ENCODE results near the gene CBX7.

Gene CBX7

GRCh38 chr22:39095971-39096370 is 56.5 kb downstream of the CBX7 start:
- TF ChIP-seq CTCF (IDR thresholded peaks at IDR 0.05; ENCODE audit: low read depth, low read length), result no peak

GRCh38 chr22:39094717-39095389 is 57.6 kb downstream of the CBX7 start:
- no peak for TF ChIP-seq CTCF (IDR thresholded peaks at IDR 0.05; ENCODE audit: low read depth, low read length)
- no peak overlapping the region for H3K4me3 ChIP-seq (ENCODE audit: low read depth, low read length)

More at GRCh38 chr22:39095971-39096370, 56.5 kb downstream of the CBX7 start:
- H3K4me3 ChIP-seq (ENCODE audit: low read depth, low read length), result no peak overlapping the region

GRCh38 chr22:39092111-39092862 is 60.2 kb downstream of the CBX7 start:
- no peak for TF ChIP-seq CTCF (IDR thresholded peaks at IDR 0.05; ENCODE audit: low read depth, low read length)
- no peak overlapping the region for H3K4me3 ChIP-seq (ENCODE audit: low read depth, low read length)

- TF ChIP-seq CTCF (IDR thresholded peaks at IDR 0.05; ENCODE audit: low read depth, low read length), result no peak
- no peak overlapping the region for H3K4me3 ChIP-seq (ENCODE audit: low read depth, low read length)
These were observed 61.1 kb downstream of the CBX7 start for GRCh38 chr22:39091126-39092081.

GRCh38 chr22:39090426-39091064 is 61.9 kb downstream of the CBX7 start:
- no peak overlapping the region for H3K4me3 ChIP-seq (ENCODE audit: low read depth, low read length)
- no peak for TF ChIP-seq CTCF (IDR thresholded peaks at IDR 0.05; ENCODE audit: low read depth, low read length)

- no peak overlapping the region for H3K4me3 ChIP-seq (ENCODE audit: low read depth, low read length)
- TF ChIP-seq CTCF (IDR thresholded peaks at IDR 0.05; ENCODE audit: low read depth, low read length), result no peak
These were observed 62.6 kb downstream of the CBX7 start for GRCh38 chr22:39089928-39090327.

Data from WI38 (cell line).